ENCODE results near the gene SEBOX.

DNA sequence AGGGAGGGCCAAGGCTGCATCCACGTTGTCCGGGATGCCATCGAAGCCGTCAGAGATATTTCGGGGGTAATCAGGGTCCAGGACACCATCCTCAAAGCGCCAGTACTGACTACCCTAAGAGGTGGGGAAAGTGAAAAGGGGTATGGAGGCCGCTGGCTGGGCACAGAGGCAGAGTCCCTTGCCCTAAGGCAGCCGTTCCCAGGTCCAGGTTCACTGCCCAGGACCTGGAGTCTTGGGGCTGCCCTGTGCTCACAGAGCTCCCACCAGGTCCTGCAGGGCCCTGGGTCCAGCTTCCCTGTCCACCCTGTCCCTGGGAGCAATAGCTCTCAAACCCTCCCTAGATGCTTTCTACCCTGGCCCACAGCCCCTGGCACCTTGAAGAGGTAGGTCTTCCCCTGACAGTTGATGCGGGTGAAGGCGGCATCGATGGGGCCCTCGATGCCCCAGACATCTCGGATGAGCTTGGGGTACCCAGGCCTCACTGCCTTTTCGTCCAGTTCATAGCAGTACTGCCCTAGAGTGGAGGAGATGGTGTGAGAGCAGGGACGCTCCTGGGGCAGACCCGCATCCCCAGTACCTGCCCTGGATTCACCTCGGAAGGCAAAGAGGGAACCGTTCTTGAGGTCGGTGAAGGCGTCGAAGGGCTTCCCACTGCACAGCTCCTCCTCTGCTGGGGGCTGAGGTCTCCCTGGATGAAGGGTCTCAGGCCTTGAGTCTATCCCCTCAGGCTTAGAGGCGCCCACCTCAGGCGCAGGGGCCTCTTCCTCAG, 4.1 kb upstream of the SEBOX start:
- TF ChIP-seq, protein P1, sequence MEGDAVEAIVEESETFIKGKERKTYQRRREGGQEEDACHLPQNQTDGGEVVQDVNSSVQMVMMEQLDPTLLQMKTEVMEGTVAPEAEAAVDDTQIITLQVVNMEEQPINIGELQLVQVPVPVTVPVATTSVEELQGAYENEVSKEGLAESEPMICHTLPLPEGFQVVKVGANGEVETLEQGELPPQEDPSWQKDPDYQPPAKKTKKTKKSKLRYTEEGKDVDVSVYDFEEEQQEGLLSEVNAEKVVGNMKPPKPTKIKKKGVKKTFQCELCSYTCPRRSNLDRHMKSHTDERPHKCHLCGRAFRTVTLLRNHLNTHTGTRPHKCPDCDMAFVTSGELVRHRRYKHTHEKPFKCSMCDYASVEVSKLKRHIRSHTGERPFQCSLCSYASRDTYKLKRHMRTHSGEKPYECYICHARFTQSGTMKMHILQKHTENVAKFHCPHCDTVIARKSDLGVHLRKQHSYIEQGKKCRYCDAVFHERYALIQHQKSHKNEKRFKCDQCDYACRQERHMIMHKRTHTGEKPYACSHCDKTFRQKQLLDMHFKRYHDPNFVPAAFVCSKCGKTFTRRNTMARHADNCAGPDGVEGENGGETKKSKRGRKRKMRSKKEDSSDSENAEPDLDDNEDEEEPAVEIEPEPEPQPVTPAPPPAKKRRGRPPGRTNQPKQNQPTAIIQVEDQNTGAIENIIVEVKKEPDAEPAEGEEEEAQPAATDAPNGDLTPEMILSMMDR (IDR thresholded peaks at IDR 0.05), result no peak
- no peak for TF ChIP-seq POLR2A (IDR thresholded peaks at IDR 0.05)
